Activated CD8-positive, alpha-beta memory T cell treated with anti-CD3 and anti-CD28 coated beads for 48 hours (primary cell): ENCODE results near the gene ATP8A1.

Experiments used
- DNase-seq, 3 experiments: peaks; one replicate each; pipeline ENCODE4 v3.0.0-alpha.2; 2020; ENCODE audit warnings: low read depth in 2 of 3, low spot score in 2 of 3

Gene ATP8A1

DNA sequence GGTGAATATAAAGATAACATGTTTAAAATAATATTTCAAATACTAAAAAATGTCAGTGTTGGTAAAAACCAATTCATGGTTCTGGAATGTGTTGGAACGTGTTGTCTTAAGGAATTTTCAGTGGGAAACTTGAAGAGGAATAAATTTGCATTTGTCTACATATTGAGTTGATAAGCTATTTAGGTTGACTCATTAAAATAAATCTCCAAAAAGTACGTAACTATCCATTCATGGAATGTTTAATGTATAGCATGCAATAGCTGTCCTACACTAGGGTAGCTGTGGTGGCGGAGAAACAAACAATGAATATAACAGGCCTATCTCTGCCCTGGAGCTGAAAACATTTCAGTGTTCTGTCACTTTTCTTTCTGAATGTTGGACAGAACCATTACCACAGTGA is 239.4 kb downstream of the ATP8A1 start:
- no peak for DNase-seq

DNA sequence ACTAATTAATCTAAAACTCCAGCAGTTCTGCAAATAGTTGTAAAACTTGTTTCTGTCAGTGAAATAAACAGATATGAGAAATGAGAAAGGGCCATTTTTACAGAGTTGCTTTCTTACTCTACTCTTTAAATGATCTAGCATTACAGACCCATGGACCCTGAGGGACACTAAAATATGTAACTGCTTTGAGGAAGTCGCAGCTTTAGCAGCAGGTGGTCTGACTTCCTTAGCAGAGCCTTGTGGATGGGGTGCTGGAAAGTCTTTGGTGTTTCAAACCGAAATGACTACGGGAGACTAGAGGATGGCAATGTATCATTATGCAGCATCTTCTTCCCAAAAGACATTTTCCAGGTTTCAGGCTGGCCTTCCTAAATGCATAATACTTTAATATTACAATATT is 240.9 kb downstream of the ATP8A1 start:
- DNase-seq: no peak

DNA sequence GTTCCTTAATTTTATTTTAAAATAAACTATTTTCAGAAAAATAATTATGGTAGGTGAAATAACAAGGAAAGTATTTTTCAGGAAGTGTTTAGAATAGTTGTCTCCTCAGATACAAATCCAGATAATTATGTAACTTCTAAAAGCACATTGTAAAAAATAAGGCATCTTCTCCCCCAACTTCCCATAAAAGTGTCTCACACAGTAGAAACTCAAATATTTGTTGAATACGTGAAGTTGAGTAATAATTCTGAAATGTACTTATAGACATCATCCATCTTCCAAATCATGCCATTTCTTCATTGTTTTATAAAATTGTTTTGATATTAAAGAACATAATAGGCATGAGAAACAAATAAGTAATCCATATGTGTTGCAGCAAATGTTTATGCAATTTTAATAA is 241.6 kb downstream of the ATP8A1 start:
- no peak for DNase-seq

DNA sequence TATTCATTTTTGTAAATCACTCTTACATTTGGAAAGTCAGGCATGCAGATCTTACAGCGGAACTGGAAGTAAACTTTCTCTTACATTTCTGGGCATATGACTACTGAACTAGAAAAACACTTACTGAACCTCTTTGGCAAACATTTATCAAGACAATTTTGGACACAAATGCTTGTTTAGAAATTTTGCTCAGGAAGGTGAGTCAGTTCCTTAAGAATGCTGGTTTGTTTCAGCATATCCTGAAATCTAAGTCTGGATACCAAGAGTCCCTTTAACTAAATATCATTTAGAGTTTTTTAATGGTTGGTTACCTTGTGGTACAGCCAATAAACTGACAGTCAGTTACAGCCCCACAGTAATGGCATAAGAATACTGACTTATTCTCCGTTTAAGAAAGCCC is 244.7 kb downstream of the ATP8A1 start:
- DNase-seq: no peak

DNA sequence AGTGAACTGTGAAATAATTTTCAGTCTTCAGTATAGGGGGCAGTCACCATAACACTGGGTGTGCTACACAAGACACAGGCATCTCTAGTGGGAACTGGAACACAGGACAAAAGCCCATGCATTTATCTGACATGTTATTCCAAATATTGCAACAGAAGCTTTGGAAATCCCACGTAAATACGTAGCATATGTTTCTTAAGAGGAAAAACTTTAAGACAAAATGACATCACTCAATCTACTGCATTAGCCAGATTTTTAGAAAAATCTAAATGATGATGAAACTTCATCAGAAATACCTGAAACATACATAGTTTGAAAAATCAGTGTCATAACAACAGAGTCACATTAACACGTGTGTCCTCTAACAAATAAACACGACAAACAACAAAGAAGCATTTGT is 245.1 kb downstream of the ATP8A1 start:
- no peak for DNase-seq

DNA sequence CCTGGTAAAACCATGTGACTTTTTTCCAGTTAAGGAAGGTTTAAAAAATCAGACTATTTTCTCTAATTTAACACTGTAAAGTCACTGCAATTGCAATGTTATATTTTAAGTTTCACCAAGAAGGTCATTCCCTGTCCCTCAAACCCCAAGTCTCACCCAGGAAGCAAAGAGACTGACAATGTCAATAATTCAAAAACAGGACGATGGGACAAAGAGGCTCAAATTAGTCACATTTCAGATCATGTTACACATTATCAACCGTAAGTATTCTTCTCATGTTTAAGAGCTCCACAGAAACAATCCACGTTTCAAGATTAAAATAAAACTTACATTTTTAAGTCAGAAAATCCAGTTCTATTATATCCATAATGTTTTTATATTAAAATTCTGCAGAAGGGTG is 246.5 kb downstream of the ATP8A1 start:
- DNase-seq: no peak

DNA sequence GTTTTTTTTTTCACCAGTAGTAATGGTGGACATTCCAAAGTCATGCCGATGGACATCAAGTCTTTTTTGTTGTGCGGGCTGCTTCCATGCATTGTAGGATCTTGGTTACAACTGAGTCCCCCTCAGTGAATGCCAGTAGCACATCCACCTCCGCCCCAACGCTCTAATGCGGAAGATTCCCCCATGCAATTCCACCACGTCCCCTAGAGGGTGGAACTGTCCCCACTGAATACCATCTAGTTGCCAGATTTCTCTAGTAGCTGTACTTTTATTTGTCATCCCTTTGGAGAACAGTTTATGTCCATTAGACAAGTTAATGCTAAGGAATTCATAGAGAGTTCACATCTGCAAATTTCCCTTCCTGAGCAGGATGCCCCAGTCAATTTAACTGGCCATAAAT is 252.9 kb downstream of the ATP8A1 start:
- no peak for DNase-seq

DNA sequence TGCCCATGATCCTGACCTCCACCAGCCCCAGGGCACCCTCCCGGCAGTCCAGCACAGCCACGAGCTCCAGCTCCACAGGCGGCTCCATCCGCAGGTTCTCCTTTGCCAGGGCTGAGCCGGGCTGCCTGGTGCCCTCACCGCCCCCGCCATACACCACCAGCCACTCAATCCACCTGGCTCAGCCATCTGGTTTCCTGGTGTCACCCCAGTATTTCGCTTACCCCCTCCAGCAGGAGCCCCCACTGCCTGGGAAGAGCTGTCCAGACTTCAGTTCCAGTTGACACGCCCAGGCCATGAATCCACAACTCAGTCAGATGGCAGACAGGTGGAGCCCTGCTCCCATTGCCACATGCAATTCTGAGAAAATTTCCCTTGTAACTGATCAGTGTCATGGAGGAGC is 255.7 kb downstream of the ATP8A1 start:
- no peak for DNase-seq

DNA sequence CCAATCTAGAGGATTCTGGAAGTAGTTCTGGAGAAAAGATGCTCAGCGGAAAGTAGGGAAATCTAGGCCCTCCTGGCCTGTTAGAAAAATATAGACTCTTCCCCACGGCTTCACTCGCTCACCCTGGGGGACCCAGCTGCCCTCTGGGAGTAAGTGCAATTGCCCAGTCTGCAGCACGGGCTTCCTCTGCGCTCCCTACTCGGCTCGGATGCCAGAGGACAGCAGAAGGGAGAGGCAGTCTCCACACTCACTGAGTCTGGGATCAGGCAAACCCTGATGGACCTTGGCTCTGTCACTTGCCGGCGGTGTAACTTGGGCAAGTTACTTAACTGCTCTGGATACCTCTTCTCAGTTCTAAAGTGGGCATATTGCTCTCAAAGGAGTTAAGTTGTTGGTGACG is 257.5 kb downstream of the ATP8A1 start:
- no peak for DNase-seq

DNA sequence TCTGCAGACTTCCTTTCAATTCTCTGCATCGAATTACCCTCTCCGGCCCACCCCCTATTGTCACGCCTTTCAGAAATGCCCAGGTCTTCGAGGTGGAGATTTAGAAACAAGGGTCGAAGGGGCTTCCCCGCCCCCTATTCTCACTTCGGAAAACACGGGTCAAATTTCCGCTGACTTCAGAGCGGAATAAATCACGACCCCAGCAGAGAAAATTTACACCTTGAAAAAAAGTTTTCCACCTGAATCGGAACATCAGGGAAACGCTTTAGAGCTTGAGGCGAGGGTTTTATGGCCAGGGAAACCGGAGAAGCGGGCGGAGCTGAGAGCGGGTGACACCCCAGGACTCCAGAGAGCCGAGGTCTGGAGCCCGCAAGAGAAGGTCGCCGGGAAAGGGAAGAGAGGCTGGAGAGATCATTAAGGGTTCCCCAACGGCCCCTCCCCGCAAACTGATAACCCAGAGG is 258.0 kb downstream of the ATP8A1 start:
- DNase-seq: no peak

DNA sequence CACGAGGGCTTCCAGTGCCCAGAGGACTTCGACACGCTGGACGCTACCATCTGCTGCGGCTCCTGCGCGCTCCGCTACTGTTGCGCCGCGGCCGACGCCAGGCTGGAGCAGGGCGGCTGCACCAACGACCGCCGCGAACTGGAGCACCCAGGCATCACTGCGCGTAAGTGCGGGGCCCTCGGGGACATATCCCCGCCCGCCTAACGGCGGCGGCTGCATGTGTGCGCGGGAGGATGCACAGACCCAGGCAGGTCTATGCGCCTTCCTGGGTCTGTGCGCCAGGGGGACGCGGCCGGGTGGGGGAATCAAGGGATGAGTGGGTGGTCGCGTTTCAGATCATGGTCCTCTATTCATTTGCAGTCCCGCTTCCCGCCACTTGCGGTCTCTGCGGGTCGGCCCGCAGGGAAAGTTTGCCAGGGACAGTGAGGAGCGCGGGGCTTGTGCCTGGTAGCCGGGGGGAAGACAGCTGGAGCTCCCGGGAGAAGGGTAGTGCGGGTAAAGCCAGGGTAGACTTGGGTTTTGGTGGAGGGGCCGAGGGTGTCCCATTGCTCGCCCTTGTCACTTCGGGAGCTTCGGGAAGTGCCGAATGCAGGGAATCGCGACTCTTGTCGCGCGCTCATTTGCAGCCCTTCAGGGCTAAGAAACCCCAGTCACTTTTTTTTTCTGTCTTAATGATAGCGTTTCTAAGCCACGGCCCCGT is 258.6 kb downstream of the ATP8A1 start:
- DNase-seq: peak in 1 of 3 experiments; percentile 2

DNA sequence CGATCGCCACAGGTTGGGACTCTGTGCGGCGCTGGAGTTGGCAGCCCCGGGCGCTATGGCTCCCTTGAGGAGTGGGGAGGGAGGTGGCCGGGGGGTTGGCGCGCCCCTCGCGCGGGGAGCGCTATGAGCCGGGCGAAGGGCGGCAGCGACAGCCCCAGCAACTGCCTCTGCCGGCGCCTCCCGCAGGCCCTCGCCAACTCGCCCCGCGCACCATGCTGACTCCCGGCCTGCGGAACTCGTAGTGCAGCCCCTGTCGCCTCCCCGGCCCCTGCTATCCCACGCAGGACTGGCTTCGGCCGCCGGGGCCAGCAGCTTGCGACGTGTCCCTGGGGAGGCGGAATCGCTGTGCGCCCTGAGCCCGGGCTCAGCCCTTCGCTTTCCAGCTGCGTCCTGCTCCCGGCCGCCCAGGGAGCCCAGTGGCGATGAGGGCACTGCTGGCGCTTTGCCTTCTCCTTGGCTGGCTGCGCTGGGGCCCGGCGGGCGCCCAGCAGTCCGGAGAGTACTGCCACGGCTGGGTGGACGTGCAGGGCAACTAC is 259.2 kb downstream of the ATP8A1 start:
- DNase-seq: peak in 1 of 3 experiments; percentile 9

DNA sequence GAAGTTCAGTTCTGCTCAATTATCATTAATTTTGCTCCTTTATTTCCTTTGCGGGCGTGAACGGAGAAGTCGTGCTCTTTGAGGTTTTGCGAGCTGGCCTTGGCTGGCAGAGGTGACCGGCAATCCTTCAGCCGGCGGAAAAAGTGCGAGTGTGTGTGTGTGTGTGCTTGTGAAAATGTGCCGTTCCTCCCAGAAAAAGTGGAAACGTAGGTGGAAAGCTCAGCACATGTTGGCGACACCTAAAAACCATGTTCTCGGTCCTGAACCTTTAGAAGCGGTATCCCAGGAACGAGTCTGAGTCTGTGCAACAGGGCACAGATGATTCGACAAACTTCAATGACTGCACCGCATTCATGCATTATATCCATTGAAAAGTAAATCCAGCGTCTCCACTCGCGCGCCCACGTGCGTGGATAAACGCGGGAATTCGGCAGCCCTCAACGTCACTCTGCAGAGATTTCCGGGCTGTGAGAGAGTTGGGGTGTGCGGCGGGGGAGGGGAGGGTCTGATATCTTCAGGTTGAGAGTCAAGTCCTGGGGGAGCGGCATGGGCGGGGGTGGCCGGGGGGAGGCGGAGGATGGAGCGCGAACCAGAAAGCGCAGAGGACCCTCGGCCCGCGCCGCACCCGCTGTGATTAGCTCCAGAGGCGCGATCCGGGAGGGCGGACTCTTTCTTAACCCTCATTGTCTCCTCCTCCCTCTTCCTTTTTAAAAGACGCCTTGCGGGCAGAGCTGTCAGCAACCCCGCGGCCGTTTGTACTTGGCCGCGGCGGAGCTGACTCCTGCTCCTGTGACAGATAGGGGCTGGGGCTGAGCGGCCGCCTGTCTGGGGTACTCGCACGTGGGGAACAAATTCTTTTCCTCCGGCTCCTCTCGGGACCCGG is 259.9 kb downstream of the ATP8A1 start, which contains the start of gene SHISA3:
Gene SHISA3, plus strand, starts transcription at position 737 of the 883 bp plus-strand sequence. CDS start 569 bp downstream, outside the sequence.
- DNase-seq: peak in 1 of 3 experiments; percentile 8

DNA sequence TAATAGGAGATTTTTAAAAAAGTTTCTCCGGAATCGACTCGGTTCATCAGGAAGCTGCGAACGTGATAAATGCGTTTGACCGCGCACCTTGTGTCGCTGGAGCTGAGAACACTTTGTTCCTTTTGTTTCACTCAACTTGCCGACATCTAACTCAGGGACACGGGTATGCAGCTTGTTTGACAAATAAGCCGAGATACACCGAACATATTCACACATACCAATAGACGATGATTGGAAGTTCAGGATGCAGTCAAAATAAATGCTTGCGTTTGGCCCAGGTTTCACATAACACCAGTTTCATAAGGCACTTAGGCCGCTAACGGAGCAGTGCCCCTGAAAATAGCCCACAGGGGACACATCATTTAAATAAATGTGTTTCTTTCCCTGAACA is 260.5 kb downstream of the ATP8A1 start:
- DNase-seq: no peak

DNA sequence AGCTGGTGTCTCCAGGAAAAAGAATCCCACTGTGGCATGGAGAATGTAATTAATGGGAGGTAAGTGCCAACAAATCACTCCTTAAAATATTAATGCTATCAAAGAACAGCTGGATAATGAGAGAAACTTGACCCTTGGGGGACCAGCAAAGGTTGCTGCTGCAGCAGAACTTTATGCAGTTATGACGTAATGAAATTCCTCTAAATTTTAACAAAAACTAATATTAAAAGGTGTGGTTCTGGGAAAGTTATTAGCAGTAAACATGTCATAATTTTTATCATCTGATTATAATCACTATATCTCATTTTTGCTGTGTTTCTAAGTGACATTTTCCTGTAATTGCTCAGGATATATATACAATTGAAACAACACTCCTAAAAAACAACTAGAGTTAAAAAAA is 261.3 kb downstream of the ATP8A1 start:
- no peak for DNase-seq

DNA sequence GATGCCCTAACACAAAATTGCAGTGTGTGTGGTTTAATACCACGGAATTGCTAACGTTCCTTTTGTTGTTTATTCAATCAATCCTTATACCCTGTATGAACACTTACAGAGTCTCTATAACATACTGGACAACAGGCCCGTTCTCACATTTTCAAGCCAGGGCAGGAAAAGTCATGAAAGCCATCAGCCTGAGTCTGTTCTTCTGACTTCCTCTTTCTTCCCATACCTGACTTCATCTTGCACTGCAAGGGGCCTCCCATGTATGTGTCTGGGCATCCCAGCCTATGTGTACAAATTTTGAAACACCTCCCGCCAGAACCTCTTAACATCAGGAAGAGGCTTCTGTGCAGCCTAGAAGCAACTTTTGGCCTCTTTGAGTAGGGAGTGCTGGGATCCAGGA is 264.5 kb downstream of the ATP8A1 start:
- no peak for DNase-seq

DNA sequence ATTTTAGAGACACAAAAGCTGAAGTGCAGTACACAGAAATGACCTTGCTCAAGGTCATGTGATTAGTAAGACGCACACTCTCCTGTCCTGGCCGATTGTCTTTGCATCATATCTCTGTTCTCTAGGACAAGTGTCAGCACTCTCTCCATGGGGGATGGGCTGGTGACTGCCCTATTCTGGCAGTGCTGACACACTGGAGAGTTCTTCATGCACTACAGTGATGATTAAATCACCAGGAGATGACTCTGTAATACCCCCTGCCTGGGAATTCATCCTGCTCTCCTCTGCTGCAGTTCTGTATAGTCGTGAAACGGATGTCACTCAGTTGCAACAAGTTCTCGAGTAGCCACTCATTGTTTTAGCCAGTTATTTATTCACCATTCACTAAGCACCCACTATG is 264.9 kb downstream of the ATP8A1 start:
- no peak for DNase-seq

DNA sequence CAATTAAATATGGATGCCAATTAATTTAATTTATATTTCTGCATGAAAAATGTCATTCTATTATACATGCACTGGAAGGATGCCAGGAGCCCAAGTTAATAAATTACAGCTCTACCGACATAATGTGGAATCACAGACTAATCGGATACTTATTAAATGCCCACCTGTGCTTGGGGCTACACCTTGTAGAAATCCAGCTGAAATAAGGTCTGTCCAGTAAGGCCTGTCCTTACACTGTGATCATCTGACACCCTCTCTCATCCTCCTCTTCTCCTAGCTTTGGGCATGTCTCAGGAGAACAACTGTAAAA is 265.6 kb downstream of the ATP8A1 start:
- DNase-seq: no peak

DNA sequence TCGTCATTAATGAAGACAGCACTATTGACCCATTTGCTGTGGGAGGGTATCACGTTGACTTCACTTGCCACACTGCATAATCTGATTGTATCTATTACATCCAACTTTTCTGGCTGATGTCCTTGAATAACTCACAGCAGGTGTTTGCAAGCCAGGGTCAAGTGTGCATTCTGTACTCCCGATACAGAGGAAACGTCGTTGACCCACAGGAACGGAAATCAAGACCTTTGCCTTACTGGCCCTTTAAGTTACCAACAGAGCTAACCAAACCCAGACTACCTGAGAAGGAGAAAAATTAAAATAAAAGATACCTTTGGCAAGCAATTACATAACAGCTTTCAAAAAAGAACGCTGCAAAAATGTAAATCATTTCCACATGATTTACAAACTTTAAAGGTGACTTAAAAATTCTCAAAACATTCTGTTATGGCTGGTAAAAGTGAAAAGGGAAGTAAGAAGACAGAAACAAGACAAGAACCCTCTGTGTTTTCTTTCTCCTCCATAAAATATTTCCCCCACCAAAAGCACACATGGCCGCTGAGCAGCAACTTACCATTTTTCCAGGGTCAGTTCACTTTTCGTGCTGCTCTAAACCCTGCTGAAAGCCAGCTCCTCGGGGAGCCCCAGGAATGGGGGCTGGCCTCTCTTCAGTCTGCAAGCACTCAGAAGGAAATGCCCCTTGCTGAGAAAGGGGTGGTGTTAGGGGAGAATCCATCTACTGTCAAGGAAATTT is 266.1 kb downstream of the ATP8A1 start:
- DNase-seq: no peak

DNA sequence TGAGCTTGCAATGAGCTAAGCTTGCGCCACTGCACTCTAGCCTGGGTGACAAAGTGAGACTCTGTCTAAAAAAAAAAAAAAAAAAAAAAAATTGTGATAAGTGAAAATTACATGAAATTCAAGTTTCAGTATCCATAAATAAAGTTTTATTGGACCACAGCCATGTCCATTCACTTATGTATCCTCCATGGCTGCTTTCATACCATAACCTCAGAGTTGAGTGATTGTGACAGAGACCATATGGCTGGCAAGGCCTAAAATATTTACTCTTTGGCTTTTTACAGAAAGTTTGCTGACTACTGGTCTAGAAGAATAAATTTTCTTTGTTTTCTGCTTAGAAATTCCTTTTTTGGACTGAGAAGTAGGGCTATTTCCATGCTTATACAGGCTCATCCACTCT is 271.4 kb downstream of the ATP8A1 start:
- DNase-seq: no peak

DNA sequence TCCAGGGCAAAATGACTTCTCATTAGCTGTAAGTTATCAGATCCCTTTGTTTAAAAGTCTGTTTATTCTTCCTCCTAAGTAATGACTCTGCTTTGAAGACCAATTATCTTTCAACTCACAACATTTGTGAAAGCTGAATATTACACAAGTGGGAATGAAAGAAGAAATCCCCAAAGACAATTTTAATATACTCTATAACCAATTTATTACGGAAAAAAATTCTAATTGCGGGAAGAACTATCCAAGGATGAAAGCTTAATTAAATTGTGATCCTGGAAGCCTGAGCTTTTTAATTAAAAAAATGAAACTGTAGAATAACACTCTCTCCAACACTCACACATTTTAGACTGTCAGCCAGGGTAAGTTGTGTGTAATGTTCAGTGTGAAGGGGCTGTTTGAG is 275.2 kb downstream of the ATP8A1 start:
- no peak for DNase-seq

DNA sequence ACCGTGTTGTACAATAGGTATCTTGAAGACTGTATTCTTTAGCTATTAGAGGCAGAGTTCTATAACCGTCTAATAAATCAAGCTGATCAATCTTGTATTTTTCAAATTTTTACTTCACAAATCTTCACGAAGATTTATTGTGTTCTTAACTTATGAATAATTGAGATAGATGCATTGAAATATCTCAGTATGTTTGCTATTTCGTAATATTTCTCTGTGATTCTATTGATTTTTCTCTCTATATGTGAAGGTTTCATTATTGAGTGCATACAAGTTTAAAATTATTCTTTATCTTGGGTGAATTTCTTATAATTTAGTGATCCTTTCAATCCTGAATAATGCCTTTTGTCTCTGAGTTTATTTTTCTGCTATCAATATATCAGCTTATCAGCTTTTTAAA is 279.4 kb downstream of the ATP8A1 start:
- no peak for DNase-seq
